HEK293T (cell line): ENCODE data around the gene PGAP3.

ENCODE experiments used
- CTCF ChIA-PET: fragments of 350-600 bp; formaldehyde crosslinking; extraction: SDS; loops from one replicate; lab custom pipeline; 2021; ENCODE audit warnings: antibody characterized with exemption, inconsistent platforms; lab: Yijun Ruan, JAX
- POLR2A ChIA-PET: fragments of 350-600 bp; formaldehyde crosslinking; extraction: SDS; loops from one replicate; lab custom pipeline; 2020; ENCODE audit warnings: antibody characterized with exemption, inconsistent platforms; lab: Yijun Ruan, JAX
- DNase-seq: peaks from one replicate; pipeline ENCODE4 v3.0.0; 2012; ENCODE audit warnings: mixed read lengths; ENCODE audit errors: extremely low spot score
- ARNT ChIP-seq: fragments of 450-650 bp; IDR thresholded peaks from 2 replicates; pipeline ENCODE4 v1.6.1; 2017; ENCODE audit warnings: mild to moderate bottlenecking
- BHLHE40 ChIP-seq: fragments of 450-650 bp; IDR thresholded peaks from 2 replicates; pipeline ENCODE4 v1.6.1; 2016; ENCODE audit warnings: mild to moderate bottlenecking, moderate library complexity, borderline replicate concordance
- CTBP1 ChIP-seq: fragments of 450-650 bp; IDR thresholded peaks from 2 replicates; pipeline ENCODE4 v1.6.1; 2016; ENCODE audit warnings: borderline replicate concordance
- ELF4 ChIP-seq: fragments of 450-650 bp; IDR thresholded peaks from 2 replicates; pipeline ENCODE4 v1.6.1; 2017; ENCODE audit warnings: antibody characterized with exemption
- FOXA1 ChIP-seq: fragments of 450-650 bp; IDR thresholded peaks from 2 replicates; pipeline ENCODE4 v1.6.1; 2016; ENCODE audit warnings: mild to moderate bottlenecking
- FOXK2 ChIP-seq: fragments of 450-650 bp; IDR thresholded peaks from 2 replicates; pipeline ENCODE4 v1.6.1; 2016; ENCODE audit warnings: mild to moderate bottlenecking
- FOXM1 ChIP-seq: fragments of 450-650 bp; IDR thresholded peaks from 2 replicates; pipeline ENCODE4 v1.6.1; 2017; ENCODE audit warnings: mild to moderate bottlenecking, borderline replicate concordance
- HDGF ChIP-seq: fragments of 450-650 bp; IDR thresholded peaks from 2 replicates; pipeline ENCODE4 v1.6.1; 2017; ENCODE audit warnings: antibody characterized with exemption, borderline replicate concordance
- L3MBTL2 ChIP-seq: fragments of 450-650 bp; conservative IDR thresholded peaks from 2 replicates; pipeline ENCODE4 v1.6.1; 2016; ENCODE audit warnings: mild to moderate bottlenecking
- LEF1 ChIP-seq: fragments of 450-650 bp; IDR thresholded peaks from 2 replicates; pipeline ENCODE4 v1.6.1; 2017; ENCODE audit warnings: mild to moderate bottlenecking, borderline replicate concordance
- NFRKB ChIP-seq: fragments of 450-650 bp; IDR thresholded peaks from 2 replicates; pipeline ENCODE4 v1.6.1; 2016; ENCODE audit warnings: mild to moderate bottlenecking, moderate library complexity
- SP1 ChIP-seq: fragments of 450-650 bp; IDR thresholded peaks from 2 replicates; pipeline ENCODE4 v1.6.1; 2017
- SUZ12 ChIP-seq: fragments of 450-650 bp; IDR thresholded peaks from 2 replicates; pipeline ENCODE4 v1.6.1; 2016; ENCODE audit warnings: mild to moderate bottlenecking
- TARDBP ChIP-seq: fragments of 450-650 bp; IDR thresholded peaks from 2 replicates; pipeline ENCODE4 v1.6.1; 2016
- ZNF384 ChIP-seq: fragments of 450-650 bp; IDR thresholded peaks from 2 replicates; pipeline ENCODE4 v1.6.1; 2016
- TF ChIP-seq, protein P1 (sequence below): fragments of 450-650 bp; IDR thresholded peaks from 2 replicates; pipeline ENCODE4 v1.6.1; 2016

The PGAP3 gene

GRCh38 chr17:39679521-39680192 is 8.2 kb downstream of the PGAP3 start:
- ChIA-PET CTCF (interaction anchor here (0.6 to 1.4 kb wide), 5 partner anchors 26 to 139 kb away, joined by 3 to 6 read pairs (median 3); no protein-coding TSS in a partner anchor), POLR2A (interaction anchor here (1.0 to 2.3 kb wide), 3 partner anchors 8 to 20 kb away, joined by 3 to 9 read pairs (median 9); partner anchors contain the start of genes ERBB2 and PGAP3)
- no peak for DNase-seq
- TF ChIP-seq SUZ12 (no peak), TARDBP (no peak), ELF4 (no peak), FOXK2 (no peak), LEF1 (no peak), HDGF (no peak), SP1 (no peak), BHLHE40 (no peak)

DNA sequence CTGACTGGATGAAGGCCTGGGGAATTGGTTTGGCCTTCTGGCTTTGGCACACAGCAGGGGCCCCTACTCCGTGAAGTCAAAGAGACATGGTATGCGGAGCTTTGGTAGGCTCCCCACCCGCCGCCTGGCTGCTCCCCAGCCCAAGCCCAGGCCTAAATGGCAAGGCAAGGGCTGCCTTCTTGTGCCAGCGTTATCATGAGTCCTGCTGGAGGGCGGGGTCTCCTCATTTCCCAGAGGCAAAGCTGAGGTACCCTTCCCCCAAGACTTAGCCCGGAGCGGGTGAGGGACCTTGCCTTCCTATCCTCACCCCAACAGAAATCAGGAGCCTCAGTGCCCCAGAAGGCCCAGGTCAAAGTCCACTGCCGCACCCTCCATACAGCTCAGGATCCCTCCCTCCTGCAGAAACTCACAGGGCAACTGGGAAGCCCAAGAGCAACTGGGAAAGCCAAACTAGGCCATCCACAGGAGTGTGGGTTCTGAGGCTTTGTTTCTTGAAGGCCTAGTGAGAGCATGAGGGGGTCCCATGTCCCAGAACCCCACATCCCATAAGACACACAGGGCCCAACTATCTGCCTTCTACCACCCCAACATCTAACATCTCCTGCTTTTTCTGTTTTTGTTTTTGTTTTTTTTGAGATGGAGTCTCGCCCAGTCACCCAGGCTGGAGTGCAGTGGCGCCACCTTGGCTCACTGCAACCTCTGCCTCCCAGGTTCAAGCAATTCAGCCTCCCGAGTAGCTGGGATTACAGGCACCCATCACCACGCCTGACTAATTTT is 9.3 kb downstream of the PGAP3 start:
- no peak for DNase-seq
- POLR2A ChIA-PET, result interaction anchor here (1.0 to 2.1 kb wide), 3 partner anchors 9 to 42 kb away, joined by 3 to 11 read pairs (median 9); partner anchors contain the start of genes PGAP3 and STARD3
- CTCF ChIA-PET, result interaction anchor here (0.7 to 1.4 kb wide), 7 partner anchors 10 to 103 kb away, joined by 3 to 6 read pairs (median 4); partner anchors contain the start of gene PNMT
- TF ChIP-seq ZNF384 (no peak), FOXK2 (no peak), ARNT (no peak), SUZ12 (no peak), LEF1 (no peak)

- POLR2A ChIA-PET, result interaction anchor here (1.0 to 2.0 kb wide), 3 partner anchors 9 to 41 kb away, joined by 3 to 11 read pairs (median 4); partner anchors contain the start of genes PGAP3, PNMT and STARD3
- TF ChIP-seq, protein P1, sequence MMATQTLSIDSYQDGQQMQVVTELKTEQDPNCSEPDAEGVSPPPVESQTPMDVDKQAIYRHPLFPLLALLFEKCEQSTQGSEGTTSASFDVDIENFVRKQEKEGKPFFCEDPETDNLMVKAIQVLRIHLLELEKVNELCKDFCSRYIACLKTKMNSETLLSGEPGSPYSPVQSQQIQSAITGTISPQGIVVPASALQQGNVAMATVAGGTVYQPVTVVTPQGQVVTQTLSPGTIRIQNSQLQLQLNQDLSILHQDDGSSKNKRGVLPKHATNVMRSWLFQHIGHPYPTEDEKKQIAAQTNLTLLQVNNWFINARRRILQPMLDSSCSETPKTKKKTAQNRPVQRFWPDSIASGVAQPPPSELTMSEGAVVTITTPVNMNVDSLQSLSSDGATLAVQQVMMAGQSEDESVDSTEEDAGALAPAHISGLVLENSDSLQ, result no peak
- TF ChIP-seq L3MBTL2 (no peak), FOXK2 (no peak), SP1 (no peak), ZNF384 (no peak), HDGF (no peak), TARDBP (no peak), FOXA1 (no peak)
- CTCF ChIA-PET, result interaction anchor here (0.5 to 1.4 kb wide), 4 partner anchors 9 to 57 kb away, joined by 3 to 6 read pairs (median 4); partner anchors contain the start of genes PGAP3 and PNMT
- DNase-seq, result no peak
Observed at GRCh38 chr17:39677542-39678339, 10.1 kb downstream of the PGAP3 start.

GRCh38 chr17:39677072-39677471 is 10.8 kb downstream of the PGAP3 start:
- ChIA-PET CTCF (interaction anchor here (1.4 kb wide), 1 partner anchor 8 kb away, joined by 6 read pairs; the partner anchor contains the start of gene PNMT), POLR2A (interaction anchor here (1.0 to 2.0 kb wide), 3 partner anchors 8 to 40 kb away, joined by 3 to 11 read pairs (median 4); partner anchors contain the start of genes PGAP3, PNMT and STARD3)
- DNase-seq, result no peak
- TF ChIP-seq SUZ12 (no peak), TARDBP (no peak), ELF4 (no peak), NFRKB (no peak), ZNF384 (no peak), LEF1 (no peak), HDGF (no peak), CTBP1 (no peak), ARNT (no peak), FOXA1 (no peak), SP1 (no peak), FOXM1 (no peak), L3MBTL2 (no peak), FOXK2 (no peak), BHLHE40 (no peak)
- TF ChIP-seq, protein P1, result no peak

GRCh38 chr17:39676198-39676819 is 11.5 kb downstream of the PGAP3 start:
- POLR2A ChIA-PET, result interaction anchor here (0.6 to 2.0 kb wide), 3 partner anchors 12 to 23 kb away, joined by 3 to 11 read pairs (median 4); partner anchors contain the start of genes ERBB2 and PGAP3
- CTCF ChIA-PET, result interaction anchor here (1.6 kb wide), 1 partner anchor 41 kb away, joined by 4 read pairs; no protein-coding TSS in a partner anchor
- DNase-seq, result no peak
- TF ChIP-seq BHLHE40 (no peak), FOXA1 (no peak), SP1 (no peak), TARDBP (no peak), NFRKB (no peak), SUZ12 (no peak), L3MBTL2 (no peak), FOXK2 (no peak), HDGF (no peak), FOXM1 (no peak), LEF1 (no peak), ARNT (no peak), CTBP1 (no peak)
- TF ChIP-seq, protein P1, result no peak
